ENCODE results near the gene SH3BP5L. TPM values are rescaled to one million over a fixed set of nuclear protein-coding genes. Genes with fewer than 3 reads are reported as not detected.

Gene SH3BP5L
- total and polyA plus RNA-seq, 2 donors (not counting 1 experiment from before 2014, with no cell fraction given): 17.5 to 19.8 TPM

DNA sequence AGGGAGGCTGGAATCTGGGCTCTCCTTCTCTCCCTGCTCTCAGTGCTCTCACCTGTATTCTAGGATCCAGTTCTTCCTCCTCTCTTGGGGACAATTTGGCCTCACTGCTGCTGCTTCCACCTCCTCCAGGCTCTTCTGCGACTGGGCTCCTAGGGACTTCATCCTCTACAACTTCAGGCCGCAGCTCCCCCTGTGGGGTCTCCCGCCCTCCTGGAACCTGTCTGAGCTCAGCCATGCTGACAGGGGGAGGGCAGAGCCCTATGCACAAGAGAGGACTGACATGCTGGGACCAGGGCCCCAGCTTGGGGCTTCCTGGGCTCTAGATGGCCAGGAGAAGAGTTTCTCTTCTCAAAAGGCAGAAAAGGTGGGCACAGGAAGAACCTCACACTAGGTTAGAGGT is 1.0 kb downstream of the SH3BP5L start:
- Histone ChIP-seq H2AFZ (ENCODE audit: low read length) (no peak overlapping the region), H3K9ac (ENCODE audit: insufficient read depth, low read length) (peak overlapping the region; percentile 82), H3K4me2 (ENCODE audit: extremely low read depth, insufficient read depth, low read length) (peak overlapping the region; percentile 92), H3K36me3 (ENCODE audit: control insufficient read depth, insufficient read depth, low read length) (peaks cover 2% of the 10 kb centered on the region), H3K27me3 (ENCODE audit: control insufficient read depth, insufficient read depth, low read length) (no peaks in the 10 kb centered on the region), H3K9me3 (ENCODE audit: control insufficient read depth, insufficient read depth, low read depth, low read length) (no peaks in the 10 kb centered on the region), H3K4me1 (ENCODE audit: control insufficient read depth, extremely low read depth, insufficient read depth, low read length) (peaks cover 40% of the 10 kb centered on the region), H3K4me3 (replicated peaks in 1 of 4; ENCODE audit: control extremely low read depth in 1 of 4, insufficient read depth in 1 of 4, low read depth in 3 of 4, low read length in 4 of 4) (peak overlapping the region; percentile 85 to 91 (median 89)), H3K79me2 (ENCODE audit: control insufficient read depth, insufficient read depth, low read length) (peaks cover 51% of the 10 kb centered on the region), H3K27ac (ENCODE audit: insufficient read depth, low read length) (peak overlapping the region; percentile 98), H4K20me1 (ENCODE audit: control insufficient read depth, extremely low read depth, insufficient read depth, low read length) (peaks cover 2% of the 10 kb centered on the region)
- DNase-seq (ENCODE audit: low read depth in 2 of 2): no peak
- no peak for TF ChIP-seq EZH2 (IDR thresholded peaks at IDR 0.05; ENCODE audit: low read length, missing control alignments)
- TF ChIP-seq, protein P1, sequence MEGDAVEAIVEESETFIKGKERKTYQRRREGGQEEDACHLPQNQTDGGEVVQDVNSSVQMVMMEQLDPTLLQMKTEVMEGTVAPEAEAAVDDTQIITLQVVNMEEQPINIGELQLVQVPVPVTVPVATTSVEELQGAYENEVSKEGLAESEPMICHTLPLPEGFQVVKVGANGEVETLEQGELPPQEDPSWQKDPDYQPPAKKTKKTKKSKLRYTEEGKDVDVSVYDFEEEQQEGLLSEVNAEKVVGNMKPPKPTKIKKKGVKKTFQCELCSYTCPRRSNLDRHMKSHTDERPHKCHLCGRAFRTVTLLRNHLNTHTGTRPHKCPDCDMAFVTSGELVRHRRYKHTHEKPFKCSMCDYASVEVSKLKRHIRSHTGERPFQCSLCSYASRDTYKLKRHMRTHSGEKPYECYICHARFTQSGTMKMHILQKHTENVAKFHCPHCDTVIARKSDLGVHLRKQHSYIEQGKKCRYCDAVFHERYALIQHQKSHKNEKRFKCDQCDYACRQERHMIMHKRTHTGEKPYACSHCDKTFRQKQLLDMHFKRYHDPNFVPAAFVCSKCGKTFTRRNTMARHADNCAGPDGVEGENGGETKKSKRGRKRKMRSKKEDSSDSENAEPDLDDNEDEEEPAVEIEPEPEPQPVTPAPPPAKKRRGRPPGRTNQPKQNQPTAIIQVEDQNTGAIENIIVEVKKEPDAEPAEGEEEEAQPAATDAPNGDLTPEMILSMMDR (conservative IDR thresholded peaks at IDR 0.05 in 1 of 2, IDR thresholded peaks at IDR 0.05 in 1 of 2; ENCODE audit: low read depth in 1 of 2, low read length in 2 of 2): no peak

DNA sequence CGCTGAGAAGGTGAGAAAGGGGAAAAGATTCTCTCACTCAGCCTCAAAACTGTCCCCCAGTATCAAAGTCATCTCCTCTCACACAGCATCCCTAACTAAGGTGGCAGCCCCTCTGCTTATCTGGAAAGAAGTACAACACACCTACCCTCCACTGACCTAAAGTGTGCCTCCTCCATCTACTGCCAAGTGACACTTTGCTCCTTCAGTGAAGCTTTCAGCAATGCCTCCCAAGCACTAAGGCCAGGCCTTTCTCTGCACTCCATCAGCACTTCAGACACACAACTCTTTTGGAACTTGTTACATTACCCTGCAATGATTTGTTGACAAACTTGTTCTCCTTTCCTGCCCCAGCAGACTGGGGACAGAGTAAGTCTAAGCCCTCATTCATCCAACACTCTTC is 1.4 kb downstream of the SH3BP5L start:
- Histone ChIP-seq H3K9ac (ENCODE audit: insufficient read depth, low read length) (no peak overlapping the region), H3K4me3 (replicated peaks in 1 of 4; ENCODE audit: control extremely low read depth in 1 of 4, insufficient read depth in 1 of 4, low read depth in 3 of 4, low read length in 4 of 4) (peak overlapping the region; percentile 85 to 91 (median 89)), H3K27me3 (ENCODE audit: control insufficient read depth, insufficient read depth, low read length) (no peaks in the 10 kb centered on the region), H3K36me3 (ENCODE audit: control insufficient read depth, insufficient read depth, low read length) (peaks cover 2% of the 10 kb centered on the region), H3K9me3 (ENCODE audit: control insufficient read depth, insufficient read depth, low read depth, low read length) (no peaks in the 10 kb centered on the region), H3K79me2 (ENCODE audit: control insufficient read depth, insufficient read depth, low read length) (peaks cover 54% of the 10 kb centered on the region), H4K20me1 (ENCODE audit: control insufficient read depth, extremely low read depth, insufficient read depth, low read length) (peaks cover 2% of the 10 kb centered on the region), H3K4me1 (ENCODE audit: control insufficient read depth, extremely low read depth, insufficient read depth, low read length) (peaks cover 40% of the 10 kb centered on the region), H3K4me2 (ENCODE audit: extremely low read depth, insufficient read depth, low read length) (peak overlapping the region; percentile 92), H2AFZ (ENCODE audit: low read length) (no peak overlapping the region), H3K27ac (ENCODE audit: insufficient read depth, low read length) (peak overlapping the region; percentile 98)
- no peak for DNase-seq (ENCODE audit: low read depth in 2 of 2)
- TF ChIP-seq, protein P1 (conservative IDR thresholded peaks at IDR 0.05 in 1 of 2, IDR thresholded peaks at IDR 0.05 in 1 of 2; ENCODE audit: low read depth in 1 of 2, low read length in 2 of 2): no peak
- TF ChIP-seq EZH2 (IDR thresholded peaks at IDR 0.05; ENCODE audit: low read length, missing control alignments): no peak

DNA sequence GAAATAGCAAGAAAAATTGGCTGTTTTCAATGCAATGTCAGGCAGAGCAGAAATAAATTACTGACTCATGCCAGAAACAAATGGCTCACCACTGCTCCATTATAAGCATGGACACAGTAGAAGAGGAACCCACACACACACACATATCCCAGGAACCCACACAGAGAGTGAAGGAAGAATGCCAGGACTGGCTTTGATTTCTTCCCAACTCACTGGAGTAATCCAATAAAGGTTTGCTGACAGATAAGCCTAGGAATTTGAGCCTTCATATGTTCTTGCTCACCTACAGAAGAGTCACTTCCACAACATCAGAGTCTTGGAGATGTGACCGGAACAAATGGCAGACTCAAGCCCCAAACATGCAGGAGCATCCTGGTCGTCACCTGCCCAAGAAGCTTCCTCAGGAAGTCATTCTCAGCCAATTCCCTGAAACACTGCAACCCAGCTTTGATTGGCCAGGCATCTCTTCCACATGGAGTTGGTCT is 2.2 kb downstream of the SH3BP5L start:
- no peak for TF ChIP-seq EZH2 (IDR thresholded peaks at IDR 0.05; ENCODE audit: low read length, missing control alignments)
- TF ChIP-seq, protein P1 (conservative IDR thresholded peaks at IDR 0.05 in 1 of 2, IDR thresholded peaks at IDR 0.05 in 1 of 2; ENCODE audit: low read depth in 1 of 2, low read length in 2 of 2): no peak
- peaks cover 2% of the 10 kb centered on the region for H4K20me1 ChIP-seq (ENCODE audit: control insufficient read depth, extremely low read depth, insufficient read depth, low read length)
- peak overlapping the region; percentile 92 for H3K4me2 ChIP-seq (ENCODE audit: extremely low read depth, insufficient read depth, low read length)
- H2AFZ ChIP-seq (ENCODE audit: low read length): no peak overlapping the region
- no peaks in the 10 kb centered on the region for H3K9me3 ChIP-seq (ENCODE audit: control insufficient read depth, insufficient read depth, low read depth, low read length)
- H3K27ac ChIP-seq (ENCODE audit: insufficient read depth, low read length): peak overlapping the region; percentile 98
- DNase-seq (ENCODE audit: low read depth in 2 of 2): peak in 1 of 2 donors; percentile 96
- H3K79me2 ChIP-seq (ENCODE audit: control insufficient read depth, insufficient read depth, low read length): peaks cover 62% of the 10 kb centered on the region
- no peak overlapping the region for H3K9ac ChIP-seq (ENCODE audit: insufficient read depth, low read length)
- peak overlapping the region; percentile 14 to 91 (median 32) for H3K4me3 ChIP-seq (replicated peaks in 1 of 4; ENCODE audit: control extremely low read depth in 1 of 4, insufficient read depth in 1 of 4, low read depth in 3 of 4, low read length in 4 of 4)
- peaks cover 4% of the 10 kb centered on the region for H3K36me3 ChIP-seq (ENCODE audit: control insufficient read depth, insufficient read depth, low read length)
- H3K4me1 ChIP-seq (ENCODE audit: control insufficient read depth, extremely low read depth, insufficient read depth, low read length): peaks cover 44% of the 10 kb centered on the region
- H3K27me3 ChIP-seq (ENCODE audit: control insufficient read depth, insufficient read depth, low read length): no peaks in the 10 kb centered on the region

Measured in fibroblast of lung (primary cell).